H1 (cell line): ENCODE results near the gene ZNF429. TPM values are rescaled to one million over a fixed set of nuclear protein-coding genes. Genes with fewer than 3 reads are reported as not detected.

Experiments
- CTCF ChIA-PET: fragments of 300-600 bp; sonication (Branson Sonifier 250); formaldehyde crosslinking; loops from one replicate; lab custom pipeline; 2021; ENCODE audit not compliant: partially characterized antibody; lab: Charles Lee
- POLR2A ChIA-PET: fragments of 300-600 bp; sonication (Branson Sonifier 250); formaldehyde crosslinking; loops from one replicate; lab custom pipeline; 2021; ENCODE audit warnings: inconsistent platforms; ENCODE audit not compliant: partially characterized antibody; lab: Charles Lee
- DNase-seq, 2 experiments: peaks; one replicate each; pipeline versions ENCODE4 v3.0.0 to v3.0.0-alpha.2; 2010 to 2022; ENCODE audit warnings: low spot score in 2 of 2, low read depth in 1 of 2, mixed read lengths in 1 of 2
- FAIRE-seq: peaks from 2 replicates; lab custom pipeline; 2011; peaks lifted over from hg19 to GRCh38; lab: Jason Lieb, UNC
- H2AFZ ChIP-seq: 2 replicates; pipeline ENCODE4 v1.8.1; 2012; ENCODE audit warnings: low read length, inconsistent platforms
- H2AK5ac ChIP-seq: 2 replicates; pipeline ENCODE4 v1.6.1; 2013; ENCODE audit warnings: low read depth, low read length
- H2BK120ac ChIP-seq: replicated peaks from 2 replicates; pipeline ENCODE3; 2013; ENCODE audit warnings: low read depth, low read length, inconsistent platforms
- H2BK12ac ChIP-seq: 2 replicates; pipeline ENCODE4 v1.6.1; 2013; ENCODE audit warnings: low read depth, low read length
- H2BK15ac ChIP-seq: 2 replicates; pipeline ENCODE4 v1.6.1; 2013; ENCODE audit warnings: low read length
- H2BK20ac ChIP-seq: 2 replicates; pipeline ENCODE4 v1.6.1; 2013; ENCODE audit warnings: low read length
- H2BK5ac ChIP-seq: 2 replicates; pipeline ENCODE4 v1.6.1; 2013; ENCODE audit warnings: low read depth, low read length
- H3K14ac ChIP-seq: 2 replicates; pipeline ENCODE4 v1.6.1; 2013; ENCODE audit warnings: inconsistent platforms; ENCODE audit not compliant: insufficient read length
- H3K18ac ChIP-seq: 2 replicates; pipeline ENCODE4 v1.6.1; 2013; ENCODE audit warnings: low read length; ENCODE audit errors: extremely low read depth
- H3K23ac ChIP-seq: 2 replicates; pipeline ENCODE4 v1.6.1; 2013; ENCODE audit warnings: inconsistent platforms; ENCODE audit not compliant: insufficient read length
- H3K23me2 ChIP-seq: 2 replicates; pipeline ENCODE4 v1.6.1; 2013; ENCODE audit warnings: low read depth, low read length
- H3K27ac ChIP-seq: 2 replicates; pipeline ENCODE4 v1.6.1; 2011; ENCODE audit warnings: low read depth, low read length, inconsistent platforms
- H3K27me3 ChIP-seq, 4 experiments: replicated peaks in 1 of 4; 1 replicate in 1 of 4; 2 replicates in 3 of 4; pipeline versions ENCODE4 v1.6.1 to v1.8.1; 2011 to 2013; ENCODE audit warnings: low read length in 3 of 4, mild to moderate bottlenecking in 3 of 4, inconsistent platforms in 2 of 4, mixed read lengths in 2 of 4, moderate library complexity in 1 of 4; ENCODE audit not compliant: control insufficient read depth in 3 of 4, insufficient read depth in 3 of 4; ENCODE audit errors: extremely low read depth in 1 of 4
- H3K36me3 ChIP-seq, 4 experiments: 2 replicates each; pipeline versions ENCODE4 v1.6.1 to v1.8.1; 2011 to 2013; ENCODE audit warnings: mild to moderate bottlenecking in 4 of 4, low read length in 3 of 4, moderate library complexity in 2 of 4, control low read depth in 1 of 4, inconsistent platforms in 1 of 4; ENCODE audit not compliant: insufficient read depth in 4 of 4, control insufficient read depth in 2 of 4
- H3K4ac ChIP-seq: replicated peaks from 2 replicates; pipeline ENCODE3; 2013; ENCODE audit warnings: low read length, low read depth, mixed read lengths, inconsistent platforms; ENCODE audit not compliant: insufficient read length
- H3K4me1 ChIP-seq, 4 experiments: replicated peaks in 1 of 4; 1 replicate in 1 of 4; 2 replicates in 3 of 4; pipeline versions ENCODE4 v1.6.1 to v1.8.1; 2011 to 2013; ENCODE audit warnings: low read length in 3 of 4, inconsistent platforms in 2 of 4, mixed read lengths in 1 of 4; ENCODE audit not compliant: insufficient read depth in 4 of 4, control insufficient read depth in 3 of 4
- H3K4me2 ChIP-seq, 2 experiments: 2 replicates each; pipeline versions ENCODE4 v1.6.1 to v1.8.1; 2011 to 2013; ENCODE audit warnings: low read depth in 2 of 2, low read length in 2 of 2, control low read depth in 1 of 2, inconsistent platforms in 1 of 2, mild to moderate bottlenecking in 1 of 2; ENCODE audit not compliant: insufficient read depth in 1 of 2
- H3K4me3 ChIP-seq, 4 experiments: fragments of 200-600, 300-600 bp in 1 of 4; sonication (generic), shearing (Covaris generic), sonication (Bioruptor Twin) in 1 of 4; 2 replicates each; pipeline versions ENCODE4 v1.5.1 to v1.8.1; 2011 to 2016; ENCODE audit warnings: low read length in 4 of 4, low read depth in 3 of 4, control low read depth in 2 of 4, inconsistent platforms in 2 of 4, mild to moderate bottlenecking in 2 of 4, mixed read lengths in 1 of 4, moderate library complexity in 1 of 4; ENCODE audit not compliant: insufficient read depth in 2 of 4; ENCODE audit errors: extremely low read depth in 1 of 4
- H3K56ac ChIP-seq: replicated peaks from 2 replicates; pipeline ENCODE3; 2013; ENCODE audit warnings: low read depth, mild to moderate bottlenecking, mixed read lengths, low read length, inconsistent platforms; ENCODE audit not compliant: insufficient read length
- H3K79me1 ChIP-seq: 2 replicates; pipeline ENCODE4 v1.6.1; 2013; ENCODE audit warnings: low read depth, low read length, control low read depth
- H3K79me2 ChIP-seq, 2 experiments: 2 replicates each; pipeline versions ENCODE4 v1.6.1 to v1.8.1; 2012 to 2013; ENCODE audit warnings: low read length in 2 of 2, mild to moderate bottlenecking in 2 of 2, inconsistent platforms in 1 of 2; ENCODE audit not compliant: insufficient read depth in 2 of 2, control insufficient read depth in 1 of 2
- H3K9ac ChIP-seq, 4 experiments: replicated peaks in 1 of 4; 1 replicate in 1 of 4; 2 replicates in 3 of 4; pipeline versions ENCODE4 v1.6.1 to v1.8.1; 2011 to 2013; ENCODE audit warnings: low read depth in 3 of 4, low read length in 3 of 4, control low read depth in 2 of 4, mild to moderate bottlenecking in 2 of 4, moderate library complexity in 2 of 4, inconsistent platforms in 1 of 4; ENCODE audit errors: extremely low read depth in 1 of 4
- H3K9me3 ChIP-seq, 2 experiments: 2 replicates each; pipeline versions ENCODE4 v1.6.1 to v1.8.1; 2012 to 2013; ENCODE audit warnings: mild to moderate bottlenecking in 2 of 2, moderate library complexity in 2 of 2, control low read depth in 1 of 2, inconsistent platforms in 1 of 2, low read depth in 1 of 2, low read length in 1 of 2, mixed read lengths in 1 of 2; ENCODE audit not compliant: insufficient read depth in 2 of 2
- H4K20me1 ChIP-seq, 2 experiments: replicated peaks in 1 of 2; 2 replicates each; pipeline versions ENCODE3 to v1.8.1; 2011 to 2013; ENCODE audit warnings: inconsistent platforms in 2 of 2, low read length in 2 of 2, mild to moderate bottlenecking in 1 of 2; ENCODE audit not compliant: insufficient read depth in 2 of 2, control insufficient read depth in 1 of 2
- H4K5ac ChIP-seq: 2 replicates; pipeline ENCODE4 v1.6.1; 2013; ENCODE audit warnings: low read length, low read depth, mixed read lengths, inconsistent platforms; ENCODE audit not compliant: insufficient read length
- H4K8ac ChIP-seq: 2 replicates; pipeline ENCODE4 v1.8.0; 2013; ENCODE audit warnings: mild to moderate bottlenecking, moderate library complexity, low read length, inconsistent platforms; ENCODE audit not compliant: insufficient read depth; ENCODE audit errors: extremely low read depth
- H4K91ac ChIP-seq: replicated peaks from 2 replicates; pipeline ENCODE3; 2013; ENCODE audit warnings: low read length, mixed read lengths, inconsistent platforms; ENCODE audit not compliant: insufficient read length
- CEBPB ChIP-seq: IDR thresholded peaks from 2 replicates; pipeline ENCODE4 v1.6.1; 2012; ENCODE audit warnings: low read depth, low read length
- JUN ChIP-seq: IDR thresholded peaks from 2 replicates; pipeline ENCODE4 v1.6.1; 2011; ENCODE audit warnings: low read depth, mild to moderate bottlenecking, improper control_type of control experiment, low read length
- SIRT6 ChIP-seq: IDR thresholded peaks from one replicate; pipeline ENCODE4 v1.7.1; 2012; ENCODE audit warnings: low read length, inconsistent platforms
- WGBS, 2 experiments: shearing (Covaris generic) in 1 of 2; methylation state at CpG; one replicate each; pipeline versions ENCODE4 v1.1.6 to v1.1.7; 2013 to 2015; ENCODE audit warnings: low lambda C conversion rate in 2 of 2, mixed read lengths in 2 of 2, inconsistent platforms in 1 of 2, low coverage in 1 of 2, missing lambda C conversion rate in 1 of 2; ENCODE audit not compliant: insufficient replicate concordance in 2 of 2, insufficient coverage in 1 of 2, insufficient read length in 1 of 2; ENCODE audit errors: extremely low coverage in 1 of 2, missing lambda C conversion rate in 1 of 2; 5-methylcytosine and 5-hydroxymethylcytosine counted together
- polyA plus RNA-seq, 7 experiments: library from polyadenylated mRNA; depleted of rRNA in 3 of 7; stranded (reverse) in 5 of 7; unstranded in 2 of 7; fragments of >200 nt in 5 of 7; fragments of 200-250 nt in 2 of 7; gene quantifications; 1 replicate in 5 of 7; 2 replicates in 1 of 7; 4 replicates in 1 of 7; pipeline versions ENCODE4 v1.2.1 to v1.2.3, GENCODE V29; 2011 to 2013; ENCODE audit warnings: missing spikeins in 2 of 7, mixed read lengths in 2 of 7
- total RNA-seq: library from RNA; stranded (reverse); fragmentation: NEBNext Ultra II Directional; extraction: Animal tissue kit (Norgen Biotek cat#: 25700); gene quantifications from 2 replicates; pipeline ENCODE4 v1.2.1, GENCODE V29; 2021

ZNF429 gene
- total and polyA plus RNA-seq, 2 of the 8 experiments (the other 6 are each of a cell fraction or from before 2014, with no cell fraction given): 10.9 to 15.0 TPM

GRCh38 chr19:21492947-21493906 is 12.2 kb upstream of the ZNF429 start:
- WGBS, 2 experiments: 85% methylated on average over 9 of the region's 9 CpGs; no CpG with 5 or more reads in 1 of the 2 experiments
- Histone ChIP-seq H3K56ac (no peak overlapping the region), H2AK5ac (no peak overlapping the region)

More at GRCh38 chr19:21492947-21493906, 12.2 kb upstream of the ZNF429 start:
- Histone ChIP-seq H2AFZ (no peak overlapping the region), H3K27ac (no peak overlapping the region), H2BK120ac (no peak overlapping the region), H3K4me2 (no peak overlapping the region), H3K36me3 (peaks cover 0 to 63% (median 15%) of the 10 kb centered on the region in 4 experiments; a peak in 4 of 8 replicates), H2BK15ac (no peak overlapping the region), H3K79me1 (no peaks in the 10 kb centered on the region), H4K91ac (no peak overlapping the region), H3K18ac (no peak overlapping the region), H2BK12ac (no peak overlapping the region), H3K4ac (no peak overlapping the region), H3K4me1 (no peaks in the 10 kb centered on the region), H3K14ac (no peak overlapping the region), H3K23me2 (no peaks in the 10 kb centered on the region), H3K23ac (no peak overlapping the region), H3K9ac (no peak overlapping the region), H4K8ac (no peak overlapping the region), H2BK5ac (no peak overlapping the region), H2BK20ac (no peak overlapping the region), H3K4me3 (no peak overlapping the region), H3K9me3 (0 out of 4 replicates have a peak, but pooled peaks cover 0 to 3% of the 10 kb centered on the region in 2 experiments), H3K27me3 (no peaks in the 10 kb centered on the region), H4K20me1 (no peaks in the 10 kb centered on the region), H3K79me2 (no peaks in the 10 kb centered on the region), H4K5ac (no peak overlapping the region)
- ChIA-PET POLR2A (no interaction called here), CTCF (interaction anchor here (1.4 to 3.1 kb wide), 2 partner anchors 9 to 274 kb away, joined by 3 to 22 read pairs; partner anchors contain the start of gene ZNF100)
- no peak for DNase-seq
- FAIRE-seq: no peak
- TF ChIP-seq JUN: no peak
- TF ChIP-seq CEBPB: no peak
- TF ChIP-seq SIRT6: no peak
